CD8-positive, alpha-beta memory T cell (primary cell): ENCODE results near the gene PSAPL1. TPM values are rescaled to one million over a fixed set of nuclear protein-coding genes. Genes with fewer than 3 reads are reported as not detected.
A peak's percentile ranks its signal among the peaks of the same experiment; 100 is the strongest.

Source experiments
- CTCF ChIA-PET: fragments of 350-600 bp; sonication (Branson Sonifier 250); formaldehyde crosslinking; loops from one replicate; lab custom pipeline; 2021; ENCODE audit warnings: antibody characterized with exemption; lab: Charles Lee
- POLR2A ChIA-PET: fragments of 350-600 bp; sonication (Branson Sonifier 250); formaldehyde crosslinking; loops from one replicate; lab custom pipeline; 2021; ENCODE audit warnings: antibody characterized with exemption; lab: Charles Lee
- DNase-seq, 5 donors: peaks; one replicate each; pipeline versions ENCODE4 v3.0.0 to v3.0.0-alpha.2; 2020 to 2022; ENCODE audit warnings: mixed read lengths in 1 of 5
- H3K27ac ChIP-seq: one replicate; pipeline ENCODE4 v1.7.0; 2013; ENCODE audit warnings: low read depth, mild to moderate bottlenecking, low read length, moderate library complexity
- H3K27me3 ChIP-seq: 2 replicates; pipeline ENCODE4 v1.7.0; 2013; ENCODE audit warnings: low read length, mild to moderate bottlenecking; ENCODE audit not compliant: insufficient read depth, poor library complexity, severe bottlenecking
- H3K36me3 ChIP-seq: 2 replicates; pipeline ENCODE4 v1.7.0; 2013; ENCODE audit warnings: mild to moderate bottlenecking, low read length, moderate library complexity; ENCODE audit not compliant: insufficient read depth
- H3K4me1 ChIP-seq: 2 replicates; pipeline ENCODE4 v1.7.0; 2013; ENCODE audit warnings: mild to moderate bottlenecking, low read length, moderate library complexity; ENCODE audit not compliant: insufficient read depth
- H3K4me3 ChIP-seq: 2 replicates; pipeline ENCODE4 v1.7.0; 2013; ENCODE audit warnings: mild to moderate bottlenecking, low read length
- H3K9me3 ChIP-seq: 2 replicates; pipeline ENCODE4 v1.7.0; 2013; ENCODE audit warnings: mild to moderate bottlenecking, low read length
- H3K27ac Mint-ChIP-seq, 8 donors: one replicate each; pipeline ENCODE4 v1.8.0; 2020 to 2021; ENCODE audit warnings: mixed read lengths in 8 of 8, mild to moderate bottlenecking in 6 of 8, inconsistent platforms in 3 of 8, moderate library complexity in 3 of 8
- H3K27me3 Mint-ChIP-seq, 2 donors: one replicate each; pipeline ENCODE4 v1.8.0; 2020 to 2021; ENCODE audit warnings: mixed read lengths in 2 of 2, mild to moderate bottlenecking in 1 of 2, moderate library complexity in 1 of 2
- H3K36me3 Mint-ChIP-seq, 3 donors: one replicate each; pipeline ENCODE4 v1.8.0; 2020 to 2021; ENCODE audit warnings: mixed read lengths in 3 of 3, inconsistent platforms in 1 of 3, mild to moderate bottlenecking in 1 of 3
- H3K4me1 Mint-ChIP-seq, 3 donors: one replicate each; pipeline ENCODE4 v1.8.0; 2020 to 2021; ENCODE audit warnings: mixed read lengths in 3 of 3, inconsistent platforms in 1 of 3, mild to moderate bottlenecking in 1 of 3
- H3K4me3 Mint-ChIP-seq, 7 donors: one replicate each; pipeline ENCODE4 v1.8.0; 2020 to 2021; ENCODE audit warnings: mixed read lengths in 7 of 7, mild to moderate bottlenecking in 6 of 7, moderate library complexity in 4 of 7, inconsistent platforms in 2 of 7
- H3K9me3 Mint-ChIP-seq, 5 donors: one replicate each; pipeline ENCODE4 v1.8.0; 2020 to 2022; ENCODE audit warnings: mixed read lengths in 5 of 5, mild to moderate bottlenecking in 3 of 5, moderate library complexity in 2 of 5, inconsistent platforms in 1 of 5
- polyA plus RNA-seq: library from polyadenylated mRNA; unstranded; fragments of 300-500 nt; fragmentation: Illumina TruSeq; gene quantifications from one replicate; pipeline ENCODE4 v1.2.3, GENCODE V29; 2021
- total RNA-seq, 2 experiments: library from RNA; stranded (reverse); gene quantifications; one replicate each; pipeline ENCODE4 v1.2.3, GENCODE V29; 2021

Gene PSAPL1
- total and polyA plus RNA-seq, 3 experiments from 2014 or later, result not detected

DNA sequence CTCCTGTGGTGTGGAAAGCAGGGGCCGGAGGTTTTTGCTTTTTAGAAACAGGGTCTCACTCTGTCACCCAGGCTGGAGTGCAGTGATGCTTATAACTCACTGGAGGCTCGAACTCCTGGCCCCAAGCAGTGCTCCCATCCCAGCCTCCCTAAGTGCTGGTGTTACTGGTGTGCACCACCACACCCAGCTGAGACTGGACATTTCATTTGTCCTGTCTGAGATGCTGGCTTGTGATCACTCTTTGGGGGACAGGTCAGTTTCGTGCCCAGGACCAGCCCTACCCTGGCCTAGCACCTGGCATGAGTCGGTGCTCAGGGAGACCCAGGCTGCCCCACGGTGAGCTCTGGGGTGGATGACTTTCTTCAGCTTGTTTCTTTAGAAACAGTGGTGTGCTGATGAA lies 11.3 kb downstream of the PSAPL1 start:
- no peak overlapping the region for H3K27ac ChIP-seq
- H3K27ac Mint-ChIP-seq, result no peak overlapping the region
- no peaks in the 10 kb centered on the region for H3K36me3 ChIP-seq
- POLR2A ChIA-PET, result no interaction called here
- H3K9me3 Mint-ChIP-seq, result peaks cover 0 to 3% (median 3%) of the 10 kb centered on the region in 5 donors
- no peak overlapping the region for H3K4me3 Mint-ChIP-seq
- peaks cover 0 to 14% of the 10 kb centered on the region in 2 donors for H3K27me3 Mint-ChIP-seq
- DNase-seq, result peak in 1 of 5 donors; percentile 3
- no peaks in the 10 kb centered on the region for H3K36me3 Mint-ChIP-seq
- H3K27me3 ChIP-seq, result no peaks in the 10 kb centered on the region
- H3K4me3 ChIP-seq, result no peak overlapping the region
- no peaks in the 10 kb centered on the region for H3K9me3 ChIP-seq
- CTCF ChIA-PET, result no interaction called here
- H3K4me1 ChIP-seq, result no peaks in the 10 kb centered on the region
- H3K4me1 Mint-ChIP-seq, result no peaks in the 10 kb centered on the region

DNA sequence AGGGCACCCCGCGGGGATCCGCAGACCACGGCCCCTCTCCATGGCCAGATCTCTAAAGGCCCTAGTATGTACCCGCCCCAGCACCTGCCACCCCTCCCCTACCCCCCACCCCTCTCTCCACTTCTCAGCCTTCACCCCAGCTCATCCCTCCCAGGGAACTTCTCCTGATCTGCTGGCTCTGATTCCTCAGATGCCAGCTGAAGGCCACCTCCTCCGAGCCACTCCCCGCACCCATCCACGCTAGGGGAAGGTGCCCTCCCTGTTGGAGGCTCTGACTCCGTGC lies 11.9 kb downstream of the PSAPL1 start:
- no peaks in the 10 kb centered on the region for H3K4me1 ChIP-seq
- Mint-ChIP-seq H3K4me3 (no peak overlapping the region), H3K4me1 (no peaks in the 10 kb centered on the region), H3K9me3 (peaks cover 0 to 7% (median 3%) of the 10 kb centered on the region in 5 donors), H3K36me3 (no peaks in the 10 kb centered on the region), H3K27me3 (peaks cover 0 to 11% of the 10 kb centered on the region in 2 donors), H3K27ac (no peak overlapping the region)
- ChIA-PET CTCF (no interaction called here), POLR2A (no interaction called here)
- H3K36me3 ChIP-seq, result no peaks in the 10 kb centered on the region
- no peak overlapping the region for H3K4me3 ChIP-seq
- H3K27me3 ChIP-seq, result no peaks in the 10 kb centered on the region
- no peak for DNase-seq
- H3K9me3 ChIP-seq, result no peaks in the 10 kb centered on the region
- no peak overlapping the region for H3K27ac ChIP-seq

DNA sequence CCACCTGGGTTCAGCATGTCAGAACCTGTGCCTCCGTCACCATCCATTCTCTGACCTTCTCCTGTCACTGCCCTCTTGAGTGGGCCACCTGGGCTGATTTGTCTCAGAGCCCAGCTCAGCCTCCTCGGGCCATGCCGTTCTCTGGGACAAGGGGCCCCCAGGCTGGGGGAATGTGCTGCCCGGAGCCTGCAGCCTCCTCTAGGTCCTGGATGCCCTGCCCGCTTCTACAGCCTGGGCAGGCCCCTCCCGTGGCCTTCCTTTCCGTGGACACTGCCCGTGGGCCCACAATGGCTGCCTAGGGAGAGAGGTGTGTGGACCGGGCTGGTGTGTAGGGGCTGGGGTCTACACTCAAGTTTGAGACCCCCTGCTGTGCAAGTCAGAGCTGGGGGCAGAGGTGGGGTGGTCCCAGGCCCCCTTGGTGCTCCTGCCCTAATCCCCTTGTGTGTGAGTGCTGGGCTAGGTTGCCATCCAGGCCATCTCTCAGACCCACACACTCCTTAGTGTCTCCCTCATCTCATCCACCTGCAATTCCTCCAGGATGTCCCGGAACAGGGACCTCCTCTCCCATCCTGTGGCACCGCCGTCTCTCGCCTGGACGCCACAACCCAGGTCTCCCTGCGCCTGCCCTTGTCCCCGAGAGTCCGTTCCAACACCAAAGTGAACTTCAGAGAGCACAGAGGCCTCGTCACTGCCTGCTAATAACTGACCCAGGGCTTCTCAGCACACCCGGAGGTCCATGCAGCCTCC lies 12.4 kb downstream of the PSAPL1 start:
- Histone ChIP-seq H3K27ac (no peak overlapping the region), H3K36me3 (no peaks in the 10 kb centered on the region), H3K27me3 (no peaks in the 10 kb centered on the region), H3K9me3 (no peaks in the 10 kb centered on the region), H3K4me3 (no peak overlapping the region), H3K4me1 (no peaks in the 10 kb centered on the region)
- no peak overlapping the region for H3K4me3 Mint-ChIP-seq
- H3K9me3 Mint-ChIP-seq, result peaks cover 0 to 7% (median 3%) of the 10 kb centered on the region in 5 donors
- ChIA-PET POLR2A (no interaction called here), CTCF (no interaction called here)
- H3K27me3 Mint-ChIP-seq, result peaks cover 0 to 11% of the 10 kb centered on the region in 2 donors
- DNase-seq, result peak in 1 of 5 donors; percentile 36
- peak overlapping the region in 1 of 8 donors; percentile 38 for H3K27ac Mint-ChIP-seq
- H3K4me1 Mint-ChIP-seq, result no peaks in the 10 kb centered on the region
- H3K36me3 Mint-ChIP-seq, result no peaks in the 10 kb centered on the region

DNA sequence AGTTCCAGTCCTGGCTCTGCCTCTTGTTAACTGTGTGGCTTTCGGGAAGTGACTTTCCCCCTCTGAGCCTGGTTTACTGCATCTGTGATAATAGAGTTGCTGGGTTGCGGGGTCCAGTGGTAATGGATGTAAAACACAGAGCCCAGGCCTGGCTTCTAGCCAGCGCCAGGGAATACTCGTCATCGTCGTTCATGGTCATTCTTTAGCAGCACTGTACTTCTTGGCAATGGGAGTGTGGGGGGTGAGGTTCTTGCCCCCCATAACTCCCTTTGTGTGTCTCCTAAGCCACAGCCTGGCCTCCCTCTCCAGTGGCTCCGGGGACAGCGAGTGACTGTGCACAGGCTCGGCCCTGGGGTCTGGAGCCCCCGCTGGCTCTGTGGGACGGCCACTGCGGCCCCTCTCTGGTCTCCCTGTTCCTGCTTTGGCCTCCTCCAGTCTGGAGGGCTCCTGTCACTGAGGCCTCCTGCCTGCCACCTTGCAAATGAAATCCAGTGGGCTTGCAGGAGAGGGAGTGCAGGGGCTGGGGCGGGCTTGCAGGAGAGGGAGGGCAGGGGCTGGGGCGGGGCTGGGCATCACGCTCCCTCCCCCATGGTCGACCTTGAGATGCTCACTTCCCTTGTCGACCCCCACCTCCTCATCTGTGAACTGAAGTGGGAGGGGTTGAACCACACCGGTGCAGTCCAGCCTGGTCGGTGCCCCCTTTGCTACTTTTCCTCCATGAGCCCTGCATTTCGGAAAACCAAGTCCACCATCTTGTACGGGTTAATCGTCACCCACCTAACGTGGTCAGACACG lies 13.2 kb downstream of the PSAPL1 start:
- Histone ChIP-seq H3K4me1 (no peaks in the 10 kb centered on the region), H3K27me3 (no peaks in the 10 kb centered on the region), H3K9me3 (no peaks in the 10 kb centered on the region), H3K36me3 (no peaks in the 10 kb centered on the region), H3K27ac (no peak overlapping the region), H3K4me3 (no peak overlapping the region)
- Mint-ChIP-seq H3K36me3 (no peaks in the 10 kb centered on the region), H3K4me1 (no peaks in the 10 kb centered on the region), H3K27me3 (peaks cover 0 to 17% of the 10 kb centered on the region in 2 donors), H3K9me3 (peaks cover 0 to 7% (median 3%) of the 10 kb centered on the region in 5 donors), H3K27ac (no peak overlapping the region), H3K4me3 (no peak overlapping the region)
- POLR2A ChIA-PET, result no interaction called here
- peak in 1 of 5 donors; percentile 9 for DNase-seq
- CTCF ChIA-PET, result no interaction called here

DNA sequence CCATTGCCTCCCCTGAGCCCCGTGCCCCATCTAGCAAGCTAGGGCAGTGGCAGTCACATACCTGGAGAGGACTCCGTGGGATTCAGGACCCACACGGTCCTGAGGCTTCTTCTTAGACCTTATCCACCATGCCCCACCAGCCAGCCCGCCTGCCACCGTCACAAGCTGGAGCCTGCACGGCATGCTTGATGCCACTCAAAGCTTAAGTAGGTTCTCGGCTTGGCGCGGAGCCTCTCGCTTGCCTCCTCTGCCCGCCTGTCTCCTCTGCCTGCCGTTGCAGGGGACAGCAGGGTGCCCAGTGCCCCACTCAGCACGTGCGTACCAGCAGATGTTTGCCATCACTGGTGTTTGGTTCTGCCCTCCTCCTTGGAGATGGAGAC lies 14.1 kb downstream of the PSAPL1 start:
- H3K4me3 Mint-ChIP-seq, result no peak overlapping the region
- H3K27ac Mint-ChIP-seq, result no peak overlapping the region
- H3K4me1 ChIP-seq, result no peaks in the 10 kb centered on the region
- peaks cover 0 to 7% (median 3%) of the 10 kb centered on the region in 5 donors for H3K9me3 Mint-ChIP-seq
- H3K27ac ChIP-seq, result no peak overlapping the region
- H3K4me3 ChIP-seq, result no peak overlapping the region
- CTCF ChIA-PET, result no interaction called here
- no peaks in the 10 kb centered on the region for H3K9me3 ChIP-seq
- POLR2A ChIA-PET, result no interaction called here
- H3K36me3 ChIP-seq, result no peaks in the 10 kb centered on the region
- no peaks in the 10 kb centered on the region for H3K4me1 Mint-ChIP-seq
- no peaks in the 10 kb centered on the region for H3K36me3 Mint-ChIP-seq
- peaks cover 0 to 21% of the 10 kb centered on the region in 2 donors for H3K27me3 Mint-ChIP-seq
- DNase-seq, result peak in 1 of 5 donors; percentile 38
- H3K27me3 ChIP-seq, result no peaks in the 10 kb centered on the region

DNA sequence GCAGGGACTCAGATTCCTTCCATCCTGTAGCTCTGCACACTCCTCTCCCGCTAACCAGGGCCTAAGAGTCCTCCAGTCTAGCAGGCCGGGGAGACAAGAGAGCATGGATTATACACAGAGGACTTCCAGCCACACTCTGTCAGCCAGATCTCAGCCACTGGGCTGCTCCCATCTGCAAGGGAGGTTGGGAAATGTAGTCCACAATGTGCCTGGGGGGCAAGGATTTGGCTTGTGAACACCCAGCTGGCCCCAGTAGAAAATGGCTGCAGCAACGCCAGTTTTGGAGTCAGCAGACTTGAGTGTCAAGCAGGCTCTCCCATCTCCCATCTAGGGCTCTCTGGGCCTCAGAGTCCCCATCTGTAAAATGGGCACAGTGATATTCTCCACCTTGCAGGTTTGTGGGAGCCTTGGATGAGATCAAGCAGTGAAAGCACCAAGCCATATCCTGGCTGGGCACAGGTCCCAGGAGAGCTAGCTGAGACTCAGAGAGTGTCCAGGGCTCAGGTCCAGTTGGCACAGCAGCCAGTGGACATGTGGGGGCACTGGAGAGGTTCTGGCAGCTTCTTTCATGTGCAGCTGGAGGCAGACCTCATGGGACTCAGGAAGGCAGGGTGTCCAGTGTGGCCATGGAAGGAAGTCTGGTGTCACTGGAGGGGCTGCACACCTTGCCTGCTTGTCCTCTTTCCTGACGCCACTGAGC lies 14.6 kb downstream of the PSAPL1 start:
- ChIA-PET CTCF (no interaction called here), POLR2A (no interaction called here)
- H3K27ac ChIP-seq, result no peak overlapping the region
- DNase-seq, result peak in 1 of 5 donors; percentile 14
- Mint-ChIP-seq H3K27me3 (peaks cover 3 to 21% of the 10 kb centered on the region in 2 donors), H3K9me3 (peaks cover 0 to 7% (median 3%) of the 10 kb centered on the region in 5 donors), H3K36me3 (no peaks in the 10 kb centered on the region), H3K4me3 (no peak overlapping the region), H3K4me1 (no peaks in the 10 kb centered on the region), H3K27ac (no peak overlapping the region)
- H3K9me3 ChIP-seq, result no peaks in the 10 kb centered on the region
- H3K4me1 ChIP-seq, result no peaks in the 10 kb centered on the region
- no peaks in the 10 kb centered on the region for H3K27me3 ChIP-seq
- H3K36me3 ChIP-seq, result no peaks in the 10 kb centered on the region
- H3K4me3 ChIP-seq, result no peak overlapping the region

DNA sequence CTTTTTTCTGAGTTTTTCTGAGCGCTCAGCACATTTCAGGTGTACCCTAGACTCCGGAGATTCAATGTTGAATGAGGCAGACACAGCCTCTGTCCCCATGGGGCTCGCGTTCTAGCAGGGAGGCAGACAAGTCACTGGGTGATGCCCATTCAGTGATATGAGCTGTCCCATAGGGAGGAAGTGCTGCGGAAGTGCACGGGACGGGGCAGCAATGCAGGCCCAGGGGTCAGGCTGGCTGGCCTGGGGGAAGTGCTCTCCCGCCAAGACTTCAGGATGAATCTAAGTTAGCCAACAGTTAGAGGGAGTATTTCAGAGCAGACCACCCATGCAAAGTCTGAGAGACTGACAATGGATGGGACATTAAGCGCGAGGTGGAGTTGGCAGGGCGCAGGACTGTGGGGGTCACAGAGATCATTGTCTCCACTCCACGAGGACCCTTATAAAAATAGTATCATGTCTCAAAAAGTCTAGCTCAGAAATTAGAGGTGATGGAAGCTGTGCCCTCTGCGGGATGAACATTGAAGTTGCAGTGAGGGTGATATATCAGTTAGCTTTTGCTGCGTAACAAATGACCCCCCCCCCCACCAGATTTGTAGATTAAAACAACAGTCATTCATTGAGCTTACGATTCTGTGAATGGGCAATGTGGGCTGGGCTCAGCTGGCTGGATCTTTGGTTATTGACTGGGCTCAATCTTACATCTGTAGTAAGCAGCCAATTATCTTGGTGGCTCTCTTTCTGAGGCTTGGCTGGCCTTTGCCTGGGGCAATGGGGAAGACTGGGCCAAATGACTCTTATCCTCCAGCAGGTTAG lies 16.4 kb downstream of the PSAPL1 start:
- no peak overlapping the region for H3K4me3 Mint-ChIP-seq
- H3K4me1 ChIP-seq, result no peaks in the 10 kb centered on the region
- H3K9me3 ChIP-seq, result no peaks in the 10 kb centered on the region
- H3K27me3 ChIP-seq, result no peaks in the 10 kb centered on the region
- DNase-seq, result peak in 1 of 5 donors; percentile 37
- POLR2A ChIA-PET, result no interaction called here
- no peaks in the 10 kb centered on the region for H3K36me3 ChIP-seq
- no peak overlapping the region for H3K27ac ChIP-seq
- no peak overlapping the region for H3K27ac Mint-ChIP-seq
- H3K4me1 Mint-ChIP-seq, result no peaks in the 10 kb centered on the region
- no peaks in the 10 kb centered on the region for H3K36me3 Mint-ChIP-seq
- peaks cover 18 to 21% of the 10 kb centered on the region in 2 donors for H3K27me3 Mint-ChIP-seq
- peaks cover 0 to 7% (median 3%) of the 10 kb centered on the region in 5 donors for H3K9me3 Mint-ChIP-seq
- CTCF ChIA-PET, result no interaction called here
- no peak overlapping the region for H3K4me3 ChIP-seq
